HepG2 (cell line): ENCODE data around the gene HAPLN1. TPM values are rescaled to one million over a fixed set of nuclear protein-coding genes. Genes with fewer than 3 reads are reported as not detected.

ENCODE experiments used
- ATAC-seq: fragments of 200-7000 bp; cut with Tn5 transposase; 3 replicates; pipeline ENCODE4 v1.9.1; 2020; ENCODE audit warnings: mild to moderate bottlenecking, moderate library complexity
- BruUV-seq: library from RNA; stranded (reverse); fragments of 400-500 nt; replicated peaks from 2 replicates; lab custom pipeline; 2021; lab: Mats Ljungman, UMichigan
- CTCF ChIA-PET: fragments of 300-600 bp; formaldehyde crosslinking; extraction: SDS; loops from one replicate; lab custom pipeline; 2021; ENCODE audit warnings: low total read pairs, inconsistent platforms, low intra/inter-chr PET ratio; lab: Yijun Ruan, JAX
- POLR2A ChIA-PET: fragments of 350-600 bp; sonication (Branson Sonifier 250); formaldehyde crosslinking; loops from one replicate; lab custom pipeline; 2020; ENCODE audit warnings: antibody characterized with exemption, inconsistent platforms; lab: Yijun Ruan, JAX
- DNase-seq: peaks from one replicate; pipeline ENCODE4 v3.0.0-alpha.2; 2015; ENCODE audit warnings: low spot score
- FAIRE-seq: peaks from 3 replicates; lab custom pipeline; 2011; peaks lifted over from hg19 to GRCh38; lab: Jason Lieb, UNC
- H2AFZ ChIP-seq: one replicate; pipeline ENCODE4 v1.6.1; 2011; ENCODE audit warnings: low read length, inconsistent platforms
- H3K27ac ChIP-seq: fragments of 300-600 bp; 3 replicates; pipeline ENCODE4 v1.8.0; 2011; ENCODE audit warnings: mixed run types, mild to moderate bottlenecking, mixed read lengths, low read length, inconsistent platforms; ENCODE audit not compliant: insufficient read depth; ENCODE audit errors: extremely low read length
- H3K27me3 ChIP-seq, 2 experiments: fragments of 200-600 bp in 1 of 2; 2 replicates in 1 of 2; 3 replicates in 1 of 2; pipeline versions ENCODE4 v1.6.0 to v1.8.0; 2011; ENCODE audit warnings: low read length in 2 of 2, mild to moderate bottlenecking in 2 of 2, moderate library complexity in 2 of 2, inconsistent platforms in 1 of 2; ENCODE audit not compliant: insufficient read depth in 2 of 2, control insufficient read depth in 1 of 2
- H3K36me3 ChIP-seq, 2 experiments: fragments of 200-600 bp in 1 of 2; replicated peaks in 1 of 2; 2 replicates in 1 of 2; 3 replicates in 1 of 2; pipeline versions ENCODE4 v1.5.1 to v1.8.0; 2011; ENCODE audit warnings: low read length in 2 of 2, inconsistent platforms in 1 of 2; ENCODE audit not compliant: insufficient read depth in 2 of 2, control insufficient read depth in 1 of 2
- H3K4me1 ChIP-seq: 2 replicates; pipeline ENCODE4 v1.5.1; 2012; ENCODE audit warnings: low read length, inconsistent platforms; ENCODE audit not compliant: insufficient read depth
- H3K4me2 ChIP-seq: 2 replicates; pipeline ENCODE4 v1.6.0; 2011; ENCODE audit warnings: low read depth, low read length, inconsistent platforms
- H3K4me3 ChIP-seq, 3 experiments: fragments of 200-600 bp in 1 of 3; sonication (generic), shearing (Covaris generic) in 1 of 3; replicated peaks in 1 of 3; 2 replicates each; pipeline ENCODE4 v1.5.1; 2011 to 2016; ENCODE audit warnings: low read length in 3 of 3, inconsistent platforms in 2 of 3, low read depth in 2 of 3, mild to moderate bottlenecking in 2 of 3, control low read depth in 1 of 3, mixed read lengths in 1 of 3; ENCODE audit not compliant: insufficient read depth in 1 of 3
- H3K79me2 ChIP-seq: one replicate; pipeline ENCODE4 v1.6.1; 2011; ENCODE audit warnings: low read length, inconsistent platforms; ENCODE audit not compliant: insufficient read depth
- H3K9ac ChIP-seq: 2 replicates; pipeline ENCODE4 v1.6.0; 2011; ENCODE audit warnings: mild to moderate bottlenecking, low read depth, low read length, inconsistent platforms; ENCODE audit not compliant: insufficient read depth
- H3K9me3 ChIP-seq: 2 replicates; pipeline ENCODE4 v1.5.1; 2012; ENCODE audit warnings: mild to moderate bottlenecking, low read length
- H4K20me1 ChIP-seq: 2 replicates; pipeline ENCODE4 v1.6.0; 2011; ENCODE audit warnings: inconsistent platforms, mild to moderate bottlenecking, low read length, moderate library complexity; ENCODE audit not compliant: insufficient read depth
- AHR ChIP-seq: IDR thresholded peaks from 2 replicates; pipeline ENCODE4 v1.6.1; 2018; ENCODE audit warnings: missing genetic modification reagents, missing compliant biosample characterization
- GZF1 ChIP-seq: sonication (generic); formaldehyde crosslinking; IDR thresholded peaks from 2 replicates; pipeline ENCODE4 v1.5.1; 2020; ENCODE audit warnings: mild to moderate bottlenecking, missing genetic modification reagents
- MYC ChIP-seq: sonication (generic); formaldehyde crosslinking; IDR thresholded peaks from 2 replicates; pipeline ENCODE4 v1.9.0; 2021; ENCODE audit warnings: missing genetic modification reagents, borderline replicate concordance
- NBN ChIP-seq: fragments of 450-650 bp; conservative IDR thresholded peaks from 2 replicates; pipeline ENCODE4 v1.6.1; 2017
- NCOR1 ChIP-seq: fragments of 200-600 bp; sonication (generic); IDR thresholded peaks from 2 replicates; pipeline ENCODE4 v1.7.0; 2017; ENCODE audit warnings: antibody characterized with exemption, low read length, borderline replicate concordance
- RAD51 ChIP-seq: fragments of 450-650 bp; IDR thresholded peaks from 2 replicates; pipeline ENCODE4 v1.6.1; 2016; ENCODE audit warnings: borderline replicate concordance
- REXO4 ChIP-seq: sonication (generic); formaldehyde crosslinking; IDR thresholded peaks from 2 replicates; pipeline ENCODE4 v1.8.0; 2022; ENCODE audit warnings: missing genetic modification reagents, mild to moderate bottlenecking, borderline replicate concordance
- SRSF9 ChIP-seq: fragments of 200-400 bp; formaldehyde crosslinking; IDR thresholded peaks from 2 replicates; pipeline ENCODE4 v1.6.1; 2018; ENCODE audit warnings: borderline replicate concordance, mild to moderate bottlenecking, low read depth, low read length; ENCODE audit not compliant: insufficient read depth, poor library complexity, severe bottlenecking
- ZKSCAN8 ChIP-seq: IDR thresholded peaks from 2 replicates; pipeline ENCODE4 v1.6.1; 2016; ENCODE audit warnings: borderline replicate concordance, missing genetic modification reagents, missing compliant biosample characterization
- ZNF20 ChIP-seq: sonication (generic); formaldehyde crosslinking; IDR thresholded peaks from 2 replicates; pipeline ENCODE4 v1.4.0; 2020; ENCODE audit warnings: mild to moderate bottlenecking, moderate library complexity, missing genetic modification reagents
- ZNF333 ChIP-seq: sonication (generic); formaldehyde crosslinking; IDR thresholded peaks from 2 replicates; pipeline ENCODE4 v1.4.0; 2020; ENCODE audit warnings: mild to moderate bottlenecking, missing genetic modification reagents, borderline replicate concordance
- ZNF431 ChIP-seq: sonication (generic); formaldehyde crosslinking; IDR thresholded peaks from 2 replicates; pipeline ENCODE4 v1.9.0; 2022; ENCODE audit warnings: missing genetic modification reagents, low read depth, mild to moderate bottlenecking, borderline replicate concordance
- ZNF446 ChIP-seq: sonication (generic); formaldehyde crosslinking; IDR thresholded peaks from 2 replicates; pipeline ENCODE4 v1.5.0; 2020; ENCODE audit warnings: mild to moderate bottlenecking, missing genetic modification reagents
- ZZZ3 ChIP-seq: sonication (generic); formaldehyde crosslinking; IDR thresholded peaks from 2 replicates; pipeline ENCODE4 v1.4.0; 2020; ENCODE audit warnings: missing genetic modification reagents, mild to moderate bottlenecking, borderline replicate concordance
- WGBS: methylation state at CpG from one replicate; pipeline ENCODE4 v1.1.6; 2017; ENCODE audit warnings: low lambda C conversion rate; 5-methylcytosine and 5-hydroxymethylcytosine counted together
- in situ Hi-C: cut with HindIII; loops from 2 replicates; pipeline ENCODE4 v1.10.0; 2017; ENCODE audit warnings: low pct_unique_long_range_greater_than_20kb; ENCODE audit not compliant: extremely low pct_ligation_motif_present
- intact Hi-C: fragments of 100-400 bp; cut with micrococcal nuclease; formaldehyde crosslinking; loops from one replicate; pipeline ENCODE4 v1.10.0; 2022; ENCODE audit not compliant: unreplicated experiment
- polyA plus RNA-seq, 8 experiments: library from polyadenylated mRNA; depleted of rRNA in 3 of 8; stranded (reverse) in 7 of 8; unstranded in 1 of 8; fragments of >200 nt; fragmentation: Illumina TruSeq in 4 of 8; extraction: Trizol in 4 of 8; gene quantifications; 2 replicates each; pipeline versions ENCODE4 v1.2.1 to v1.2.3, GENCODE V29; 2011 to 2016; ENCODE audit warnings: low read depth in 4 of 8, missing spikeins in 1 of 8, mixed read lengths in 1 of 8; ENCODE audit not compliant: insufficient read depth in 1 of 8
- total RNA-seq, 5 experiments: library from RNA; depleted of rRNA; stranded (reverse); fragments of >200 nt; fragmentation: Illumina TruSeq; extraction: Trizol; gene quantifications; 2 replicates each; pipeline ENCODE4 v1.2.3, GENCODE V29; 2016; ENCODE audit warnings: low read depth in 1 of 5
- TF ChIP-seq, protein P1 (sequence below): IDR thresholded peaks from 2 replicates; pipeline ENCODE4 v1.6.1; 2012; ENCODE audit warnings: low read depth, low read length, improper control_type of control experiment
- TF ChIP-seq, protein P2 (sequence below): IDR thresholded peaks from 2 replicates; pipeline ENCODE4 v1.6.1; 2016; ENCODE audit warnings: low read depth
- TF ChIP-seq, protein P3 (sequence below): fragments of 450-650 bp; IDR thresholded peaks from 2 replicates; pipeline ENCODE4 v1.6.1; 2017
- TF ChIP-seq, protein P4 (sequence below): sonication (generic); formaldehyde crosslinking; IDR thresholded peaks from 2 replicates; pipeline ENCODE4 v1.5.0; 2020; ENCODE audit warnings: missing genetic modification reagents

Gene HAPLN1
- total and polyA plus RNA-seq, 2 of the 13 experiments (the other 11 are each of a cell fraction or from before 2014, with no cell fraction given): not detected

DNA sequence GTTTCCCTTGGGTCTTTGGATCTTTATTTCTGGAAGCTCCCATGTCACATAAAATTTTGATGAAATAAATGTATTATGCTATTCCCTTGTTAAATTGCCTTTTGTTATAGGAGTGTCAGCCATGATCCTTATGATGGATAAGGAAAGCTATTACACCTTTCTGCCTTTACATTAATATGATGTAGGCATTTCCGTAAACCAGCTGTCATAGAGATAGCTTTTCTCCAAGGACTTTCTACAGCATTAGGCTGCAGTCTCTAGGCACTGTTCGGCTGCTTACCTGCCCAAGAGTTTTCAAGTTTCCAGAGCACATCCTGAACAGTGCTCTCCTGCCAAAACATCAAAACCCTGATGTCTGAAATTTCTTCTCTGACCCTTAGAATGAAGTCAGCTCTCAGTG is 87.4 kb downstream of the HAPLN1 start:
- POLR2A ChIA-PET: no interaction called here
- H3K4me2 ChIP-seq: no peak overlapping the region

More for the DNA sequence above, 87.4 kb downstream of the HAPLN1 start:
- Histone ChIP-seq H3K9me3 (no peaks in the 10 kb centered on the region), H3K9ac (no peak overlapping the region), H3K4me3 (no peak overlapping the region), H3K79me2 (no peaks in the 10 kb centered on the region), H3K4me1 (no peaks in the 10 kb centered on the region), H4K20me1 (no peaks in the 10 kb centered on the region), H3K27ac (no peak overlapping the region), H3K27me3 (no peaks in the 10 kb centered on the region; a peak in 1 of 5 replicates), H2AFZ (no peak overlapping the region), H3K36me3 (no peaks in the 10 kb centered on the region)
- FAIRE-seq (no peak), ATAC-seq (no peak), DNase-seq (no peak)
- intact Hi-C loops: no loop called here
- TF ChIP-seq, protein P1, sequence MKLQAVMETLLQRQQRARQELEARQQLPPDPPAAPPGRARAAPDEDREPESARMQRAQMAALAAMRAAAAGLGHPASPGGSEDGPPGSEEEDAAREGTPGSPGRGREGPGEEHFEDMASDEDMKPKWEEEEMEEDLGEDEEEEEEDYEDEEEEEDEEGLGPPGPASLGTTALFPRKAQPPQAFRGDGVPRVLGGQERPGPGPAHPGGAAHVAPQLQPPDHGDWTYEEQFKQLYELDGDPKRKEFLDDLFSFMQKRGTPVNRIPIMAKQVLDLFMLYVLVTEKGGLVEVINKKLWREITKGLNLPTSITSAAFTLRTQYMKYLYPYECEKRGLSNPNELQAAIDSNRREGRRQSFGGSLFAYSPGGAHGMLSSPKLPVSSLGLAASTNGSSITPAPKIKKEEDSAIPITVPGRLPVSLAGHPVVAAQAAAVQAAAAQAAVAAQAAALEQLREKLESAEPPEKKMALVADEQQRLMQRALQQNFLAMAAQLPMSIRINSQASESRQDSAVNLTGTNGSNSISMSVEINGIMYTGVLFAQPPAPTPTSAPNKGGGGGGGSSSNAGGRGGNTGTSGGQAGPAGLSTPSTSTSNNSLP: no peak
- TF ChIP-seq AHR (CRISPR knock-in tag): no peak
- TF ChIP-seq REXO4 (CRISPR knock-in tag): no peak
- no peak for TF ChIP-seq ZNF446 (CRISPR knock-in tag)
- TF ChIP-seq ZNF333 (CRISPR knock-in tag): no peak
- no peak for TF ChIP-seq MYC (CRISPR knock-in tag)
- no peak for TF ChIP-seq ZKSCAN8 (CRISPR knock-in tag)
- no peak for TF ChIP-seq RAD51
- TF ChIP-seq GZF1 (CRISPR knock-in tag): no peak
- TF ChIP-seq ZNF431 (CRISPR knock-in tag): no peak
- TF ChIP-seq NCOR1: no peak
- TF ChIP-seq ZZZ3 (CRISPR knock-in tag): no peak
- TF ChIP-seq, protein P2, sequence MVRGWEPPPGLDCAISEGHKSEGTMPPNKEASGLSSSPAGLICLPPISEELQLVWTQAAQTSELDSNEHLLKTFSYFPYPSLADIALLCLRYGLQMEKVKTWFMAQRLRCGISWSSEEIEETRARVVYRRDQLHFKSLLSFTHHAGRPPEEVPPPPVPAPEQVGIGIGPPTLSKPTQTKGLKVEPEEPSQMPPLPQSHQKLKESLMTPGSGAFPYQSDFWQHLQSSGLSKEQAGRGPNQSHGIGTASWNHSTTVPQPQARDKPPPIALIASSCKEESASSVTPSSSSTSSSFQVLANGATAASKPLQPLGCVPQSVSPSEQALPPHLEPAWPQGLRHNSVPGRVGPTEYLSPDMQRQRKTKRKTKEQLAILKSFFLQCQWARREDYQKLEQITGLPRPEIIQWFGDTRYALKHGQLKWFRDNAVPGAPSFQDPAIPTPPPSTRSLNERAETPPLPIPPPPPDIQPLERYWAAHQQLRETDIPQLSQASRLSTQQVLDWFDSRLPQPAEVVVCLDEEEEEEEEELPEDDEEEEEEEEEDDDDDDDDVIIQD: no peak
- TF ChIP-seq, protein P3, sequence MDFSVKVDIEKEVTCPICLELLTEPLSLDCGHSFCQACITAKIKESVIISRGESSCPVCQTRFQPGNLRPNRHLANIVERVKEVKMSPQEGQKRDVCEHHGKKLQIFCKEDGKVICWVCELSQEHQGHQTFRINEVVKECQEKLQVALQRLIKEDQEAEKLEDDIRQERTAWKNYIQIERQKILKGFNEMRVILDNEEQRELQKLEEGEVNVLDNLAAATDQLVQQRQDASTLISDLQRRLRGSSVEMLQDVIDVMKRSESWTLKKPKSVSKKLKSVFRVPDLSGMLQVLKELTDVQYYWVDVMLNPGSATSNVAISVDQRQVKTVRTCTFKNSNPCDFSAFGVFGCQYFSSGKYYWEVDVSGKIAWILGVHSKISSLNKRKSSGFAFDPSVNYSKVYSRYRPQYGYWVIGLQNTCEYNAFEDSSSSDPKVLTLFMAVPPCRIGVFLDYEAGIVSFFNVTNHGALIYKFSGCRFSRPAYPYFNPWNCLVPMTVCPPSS: no peak
- no peak for TF ChIP-seq NBN
- no peak for TF ChIP-seq SRSF9
- TF ChIP-seq, protein P4, sequence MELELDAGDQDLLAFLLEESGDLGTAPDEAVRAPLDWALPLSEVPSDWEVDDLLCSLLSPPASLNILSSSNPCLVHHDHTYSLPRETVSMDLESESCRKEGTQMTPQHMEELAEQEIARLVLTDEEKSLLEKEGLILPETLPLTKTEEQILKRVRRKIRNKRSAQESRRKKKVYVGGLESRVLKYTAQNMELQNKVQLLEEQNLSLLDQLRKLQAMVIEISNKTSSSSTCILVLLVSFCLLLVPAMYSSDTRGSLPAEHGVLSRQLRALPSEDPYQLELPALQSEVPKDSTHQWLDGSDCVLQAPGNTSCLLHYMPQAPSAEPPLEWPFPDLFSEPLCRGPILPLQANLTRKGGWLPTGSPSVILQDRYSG: no peak
- TF ChIP-seq ZNF20 (CRISPR knock-in tag): no peak
- WGBS: 27% methylated on average over 2 of the region's 2 CpGs
- in situ Hi-C loops: no loop called here
- BruUV-seq: no TSS peak
- CTCF ChIA-PET: no interaction called here
